ENCODE results near the gene DOHH. TPM values are rescaled to one million over a fixed set of nuclear protein-coding genes. Genes with fewer than 3 reads are reported as not detected.

Gene DOHH
- total and polyA plus RNA-seq, 8 donors: 0.45 to 21.7 (median 13.6) TPM; not detected in 1

- H3K4me3 ChIP-seq: no peak overlapping the region
- no peaks in the 10 kb centered on the region for H3K27me3 ChIP-seq
- peaks cover 5 to 22% (median 15%) of the 10 kb centered on the region in 4 donors for H3K4me1 ChIP-seq
- no peak for DNase-seq
- intact Hi-C loops (cut with DNase I; ENCODE audit: low total_unique reads): loop anchor here (10.0 kb wide), 1 partner anchor 75 kb away; no protein-coding TSS in a partner anchor
- H3K36me3 ChIP-seq: peaks cover 12 to 58% (median 48%) of the 10 kb centered on the region in 4 donors
- H3K9me3 ChIP-seq: no peaks in the 10 kb centered on the region
- no peak overlapping the region for H3K27ac ChIP-seq
- TF ChIP-seq POLR2A (IDR thresholded peaks at IDR 0.05) (no peak), EP300 (IDR thresholded peaks at IDR 0.05) (no peak), CTCF (IDR thresholded peaks at IDR 0.05) (no peak), POLR2AphosphoS5 (IDR thresholded peaks at IDR 0.05) (no peak)
- WGBS, 5 donors: 94 to 100% (median 100%) methylated on average over 1 of the region's 1 CpG
Observed at GRCh38 chr19:3539756-3540118, 39.3 kb upstream of the DOHH start.

- H3K4me3 ChIP-seq: no peak within 1 kb of the TSS
- peaks cover 4 to 18% (median 12%) of the 10 kb centered on the region in 4 donors for H3K4me1 ChIP-seq
- H3K27me3 ChIP-seq: no peaks in the 10 kb centered on the region
- intact Hi-C loops (cut with DNase I; ENCODE audit: low total_unique reads): no loop called here
- H3K9me3 ChIP-seq: no peaks in the 10 kb centered on the region
- no peak for TF ChIP-seq POLR2AphosphoS5 (IDR thresholded peaks at IDR 0.05)
- no peak for TF ChIP-seq POLR2A (IDR thresholded peaks at IDR 0.05)
- no peak for TF ChIP-seq CTCF (IDR thresholded peaks at IDR 0.05)
- TF ChIP-seq EP300 (IDR thresholded peaks at IDR 0.05): no peak
- peak in 1 of 2 donors; percentile 50 for DNase-seq
- 50 to 66% (median 65%) methylated on average over 22 to 28 of the region's 28 CpGs for WGBS, 5 donors
- H3K27ac ChIP-seq: peak within 1 kb of the TSS in 1 of 5 donors; percentile 15
- peaks cover 17 to 58% (median 48%) of the 10 kb centered on the region in 4 donors for H3K36me3 ChIP-seq
Observed at GRCh38 chr19:3538965-3539755, 38.7 kb upstream of the DOHH start, which contains the start of gene TEKTIP1. Gene TEKTIP1, plus strand, starts transcription at chr19:3539174. Its CDS starts 4 bp downstream, at chr19:3539178.

- intact Hi-C loops (cut with DNase I; ENCODE audit: low total_unique reads): no loop called here
- no peak for TF ChIP-seq POLR2AphosphoS5 (IDR thresholded peaks at IDR 0.05)
- TF ChIP-seq POLR2A (IDR thresholded peaks at IDR 0.05): no peak
- no peak for TF ChIP-seq EP300 (IDR thresholded peaks at IDR 0.05)
- no peak for TF ChIP-seq CTCF (IDR thresholded peaks at IDR 0.05)
- Histone ChIP-seq H3K9me3 (no peaks in the 10 kb centered on the region), H3K36me3 (peaks cover 23 to 58% (median 52%) of the 10 kb centered on the region in 4 donors), H3K4me1 (peaks cover 0 to 11% (median 6%) of the 10 kb centered on the region in 4 donors), H3K27me3 (no peaks in the 10 kb centered on the region), H3K27ac (peak overlapping the region in 1 of 5 donors; percentile 15), H3K4me3 (no peak overlapping the region)
- 71 to 86% (median 79%) methylated on average over 24 to 25 of the region's 25 CpGs for WGBS, 5 donors
- DNase-seq: no peak
Observed at GRCh38 chr19:3538258-3538929, 37.9 kb upstream of the DOHH start.

- 82 to 84% (median 83%) methylated on average over 20 to 22 of the region's 22 CpGs for WGBS, 5 donors
- H3K27ac ChIP-seq: peak overlapping the region in 2 of 5 donors; percentile 1 to 38
- no peak for TF ChIP-seq POLR2A (IDR thresholded peaks at IDR 0.05)
- no peak for TF ChIP-seq EP300 (IDR thresholded peaks at IDR 0.05)
- no peak for TF ChIP-seq POLR2AphosphoS5 (IDR thresholded peaks at IDR 0.05)
- no peak for TF ChIP-seq CTCF (IDR thresholded peaks at IDR 0.05)
Observed at GRCh38 chr19:3537438-3538240, 37.2 kb upstream of the DOHH start.

More at GRCh38 chr19:3537438-3538240, 37.2 kb upstream of the DOHH start:
- Histone ChIP-seq H3K9me3 (no peaks in the 10 kb centered on the region), H3K27me3 (no peaks in the 10 kb centered on the region), H3K4me1 (peaks cover 0 to 5% (median 0%) of the 10 kb centered on the region in 4 donors), H3K36me3 (peaks cover 31 to 65% (median 57%) of the 10 kb centered on the region in 4 donors), H3K4me3 (no peak overlapping the region)
- DNase-seq: no peak
- intact Hi-C loops (cut with DNase I; ENCODE audit: low total_unique reads): no loop called here

All from stomach (tissue), 9 donors.